GM19324 (cell line): ENCODE results near the gene SMG6.

Experiments
- ATAC-seq: cut with Tn5 transposase; IDR thresholded peaks from one replicate; pipeline ENCODE4 v1.9.1; 2021; ENCODE audit warnings: mild to moderate bottlenecking, moderate library complexity; ENCODE audit not compliant: unreplicated experiment, low FRiP score

SMG6 gene

DNA sequence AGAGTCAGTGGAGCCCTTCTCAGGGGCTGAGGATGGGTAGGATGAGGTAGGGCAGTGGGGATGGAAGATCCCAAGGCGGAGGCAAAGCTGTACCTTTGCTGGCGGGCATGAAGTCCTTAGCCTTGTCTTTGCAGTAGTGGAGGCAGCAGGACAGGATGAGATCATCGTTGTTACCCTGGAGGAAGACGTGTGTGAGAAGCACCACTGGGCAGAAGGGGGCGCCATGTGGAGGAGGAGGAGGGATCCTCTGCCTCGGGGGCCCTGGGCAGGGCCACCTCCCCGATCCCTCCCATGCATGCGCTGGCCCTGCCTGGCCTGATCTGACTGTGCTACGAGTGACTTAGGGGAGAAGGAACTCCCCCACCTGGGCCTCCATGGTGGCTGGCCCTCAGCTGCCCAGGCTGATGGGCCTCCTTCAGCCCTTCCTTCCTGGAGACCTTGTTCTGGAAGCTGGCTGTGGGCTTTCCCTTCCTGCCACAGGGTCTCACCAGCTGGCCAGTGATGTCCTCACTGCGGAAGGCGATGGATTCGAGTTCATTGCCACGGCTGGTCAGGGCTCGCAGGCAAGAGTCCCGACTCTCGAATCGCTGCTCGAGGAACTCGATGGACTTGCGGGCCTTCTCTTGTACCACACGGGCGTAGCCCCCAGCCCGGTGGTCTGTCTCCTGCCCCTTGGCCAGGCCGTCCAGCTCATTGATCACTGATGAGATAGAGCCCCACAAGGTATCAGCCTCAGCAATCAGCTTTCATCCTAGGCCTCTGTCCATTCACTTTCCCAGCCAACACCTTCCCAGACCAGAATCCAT lies 238.4 kb downstream of the SMG6 start:
- ATAC-seq, result no peak

DNA sequence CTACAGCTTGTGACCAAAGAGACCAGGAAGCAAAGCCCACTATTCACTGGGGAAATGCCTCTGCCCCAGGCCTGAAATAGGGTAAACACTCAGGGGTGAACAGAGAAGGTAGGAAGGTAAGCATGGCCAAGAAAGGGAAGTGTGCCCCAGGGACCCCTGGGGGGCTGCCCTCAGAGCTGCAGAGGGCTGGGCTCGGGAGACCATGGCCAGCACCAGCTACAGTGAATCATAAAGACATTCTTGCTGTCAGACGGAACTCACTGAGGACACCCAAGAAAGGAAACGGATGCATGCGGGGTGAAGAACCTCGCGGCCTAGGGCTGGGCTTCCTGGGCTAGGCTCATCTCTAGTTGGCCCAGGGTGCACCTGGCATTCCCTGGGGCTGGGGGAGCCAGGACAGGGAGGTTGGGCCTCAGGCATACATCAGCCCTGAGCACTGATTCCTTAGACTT lies 239.0 kb downstream of the SMG6 start:
- ATAC-seq, result no peak

DNA sequence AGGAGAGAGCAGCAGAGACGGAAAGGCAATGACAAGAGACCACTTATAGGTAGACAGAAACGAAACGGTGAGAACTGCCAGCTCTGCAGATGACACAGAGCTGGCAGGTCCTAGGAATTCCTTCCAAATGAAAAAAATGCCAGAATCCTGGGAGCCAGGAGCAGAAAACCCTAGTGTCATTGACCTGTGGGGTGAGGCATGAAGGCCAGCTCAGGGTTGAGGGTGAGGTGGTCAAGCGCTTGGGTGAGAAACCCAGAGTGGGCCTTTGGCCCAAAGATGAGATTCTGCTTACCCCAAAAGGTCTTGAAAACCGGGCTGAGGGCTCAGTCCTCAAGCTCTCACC lies 239.5 kb downstream of the SMG6 start:
- ATAC-seq, result no peak

DNA sequence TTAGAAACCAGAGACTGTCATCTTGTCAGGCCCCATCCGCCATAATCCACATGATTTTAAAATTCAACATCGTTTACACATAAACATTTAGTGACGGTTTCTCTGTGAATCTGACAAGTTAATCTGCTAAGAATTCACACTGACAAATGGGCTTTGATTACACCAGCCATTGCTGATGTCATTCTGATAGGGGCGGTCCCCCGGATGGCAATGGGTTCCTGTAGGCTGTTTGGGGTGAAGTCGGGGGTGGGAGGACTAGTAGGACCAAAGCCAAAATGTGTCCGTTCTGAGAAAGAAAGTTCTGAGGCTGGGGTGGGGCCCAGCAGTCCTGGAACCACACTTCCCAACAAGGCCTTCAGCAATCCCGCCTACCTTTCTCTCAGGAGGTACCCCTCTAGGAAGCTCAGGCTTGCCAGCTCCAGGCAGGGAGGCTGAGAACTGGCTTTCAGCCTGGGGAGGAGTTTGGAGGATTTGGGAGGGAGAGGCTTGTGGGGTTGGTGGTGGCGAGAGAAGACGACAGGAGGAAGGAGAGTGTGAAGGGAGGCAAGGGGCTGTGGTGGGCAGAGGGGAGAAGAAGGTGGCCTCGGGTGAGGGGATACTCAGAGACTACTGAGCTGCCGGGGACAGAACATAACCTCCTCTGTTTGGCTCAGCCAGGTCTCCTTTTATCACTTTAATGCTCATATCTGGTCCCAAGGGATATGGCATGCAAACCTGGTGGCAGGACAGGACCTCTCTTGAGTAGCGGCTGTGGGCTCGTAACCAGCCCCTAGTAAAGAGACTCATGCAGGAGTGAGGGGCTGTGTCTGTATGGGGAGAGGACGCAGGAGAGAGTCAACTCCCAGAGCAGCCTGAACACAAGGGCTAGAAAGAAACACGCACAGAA lies 240.1 kb downstream of the SMG6 start:
- no peak for ATAC-seq

DNA sequence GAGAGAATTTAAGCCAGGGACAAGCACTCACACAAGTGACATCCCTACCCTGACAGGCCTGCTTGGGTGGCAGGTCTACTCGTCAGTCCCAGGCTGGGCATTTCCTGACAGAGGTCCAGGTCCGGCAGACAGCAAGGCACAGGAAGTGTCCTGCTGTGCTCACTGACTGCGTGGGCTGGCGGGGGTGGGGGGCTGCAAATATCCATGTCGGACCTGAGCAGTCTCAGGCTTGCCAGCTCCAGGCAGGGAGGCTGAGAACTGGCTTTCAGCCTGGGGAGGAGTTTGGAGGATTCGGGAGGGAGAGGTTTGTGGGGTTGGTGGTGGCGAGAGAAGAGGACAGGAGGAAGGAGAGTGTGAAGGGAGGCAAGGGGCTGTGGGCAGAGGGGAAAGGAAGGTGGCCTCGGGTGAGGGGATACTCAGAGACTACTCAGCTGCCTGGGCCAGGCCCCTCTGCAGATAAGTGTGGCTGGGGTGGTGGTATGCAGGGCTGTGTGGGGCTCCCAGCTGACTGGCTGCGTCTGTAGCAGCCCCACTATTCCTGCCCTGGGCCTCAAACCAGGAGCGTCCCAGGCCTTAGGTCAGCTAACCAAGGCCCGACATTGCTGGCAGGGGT lies 240.9 kb downstream of the SMG6 start:
- no peak for ATAC-seq

DNA sequence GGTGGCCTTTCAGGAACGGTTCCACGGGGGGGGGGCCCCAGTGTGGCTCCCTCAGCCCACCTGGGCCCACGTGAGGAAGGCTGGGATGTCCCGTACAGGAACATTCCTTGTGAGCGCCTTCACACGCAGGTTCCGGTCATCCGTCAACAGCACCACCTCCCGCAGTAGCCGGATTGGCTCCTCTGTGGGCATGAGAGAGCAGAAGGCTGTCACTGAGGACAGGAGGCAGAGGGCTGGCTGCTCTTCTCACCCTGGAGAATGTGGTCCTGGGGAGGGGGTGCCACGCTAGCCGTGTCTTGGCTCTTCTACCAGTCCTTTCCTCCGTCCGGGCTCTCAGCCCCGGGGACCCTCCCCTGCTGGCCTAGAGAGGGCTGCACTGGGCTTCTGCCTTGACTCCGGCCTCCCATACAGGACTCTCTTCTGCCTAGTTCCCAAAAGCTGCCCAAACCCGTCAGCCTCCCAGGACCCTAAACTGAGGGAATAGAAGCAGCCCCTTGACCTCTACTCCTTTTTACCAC lies 242.1 kb downstream of the SMG6 start:
- ATAC-seq, result no peak

DNA sequence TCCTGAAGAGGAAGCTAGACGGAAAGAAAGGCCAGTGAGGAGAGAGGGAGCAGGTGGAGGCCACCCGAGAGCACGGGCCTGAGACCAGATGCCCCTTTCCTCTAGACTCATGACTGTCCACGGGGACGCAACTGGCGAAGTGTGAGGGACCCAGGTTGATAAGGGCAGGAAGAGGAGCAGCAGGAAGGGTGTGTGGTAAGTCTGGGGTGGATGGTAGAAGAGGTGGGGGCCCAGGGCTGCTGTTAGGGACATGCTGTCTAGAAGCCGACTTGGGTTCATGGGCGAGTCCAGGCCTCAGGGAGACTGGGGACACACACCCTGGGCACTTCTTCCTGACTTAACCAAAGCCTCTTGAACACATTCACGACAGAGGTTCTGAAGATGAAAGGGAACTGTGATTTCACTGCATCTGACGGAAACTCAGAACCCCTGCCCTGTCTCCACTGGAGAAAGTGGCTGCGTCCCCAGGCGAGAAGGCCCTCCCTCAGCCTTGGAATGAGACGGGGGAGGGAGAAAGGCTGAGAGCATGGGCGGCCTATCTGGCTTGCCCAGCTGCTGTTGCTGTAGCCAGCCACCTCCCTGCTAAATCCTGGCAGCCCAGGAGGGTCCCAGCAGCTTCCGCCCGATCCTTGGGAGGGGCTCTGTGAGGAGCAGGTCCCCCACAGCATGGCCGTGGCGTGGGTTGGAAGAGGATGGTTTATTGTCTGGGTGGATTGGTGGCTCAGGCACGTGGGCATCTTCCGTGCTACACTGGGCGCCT lies 242.7 kb downstream of the SMG6 start:
- no peak for ATAC-seq

DNA sequence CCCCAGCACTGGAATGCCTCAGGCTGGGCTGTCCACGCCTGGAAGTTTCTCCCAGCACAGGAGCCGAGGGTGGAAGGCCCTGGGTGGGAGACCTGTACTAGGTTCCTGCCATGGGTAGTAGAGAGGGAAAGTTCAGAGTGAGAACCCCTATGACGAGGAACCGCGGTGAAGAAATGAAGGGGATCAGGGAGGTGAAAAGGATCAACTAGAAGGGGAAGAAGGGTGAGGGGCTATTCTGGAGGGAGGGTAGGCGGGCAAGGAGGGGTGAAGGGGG lies 243.3 kb downstream of the SMG6 start:
- ATAC-seq, result no peak

DNA sequence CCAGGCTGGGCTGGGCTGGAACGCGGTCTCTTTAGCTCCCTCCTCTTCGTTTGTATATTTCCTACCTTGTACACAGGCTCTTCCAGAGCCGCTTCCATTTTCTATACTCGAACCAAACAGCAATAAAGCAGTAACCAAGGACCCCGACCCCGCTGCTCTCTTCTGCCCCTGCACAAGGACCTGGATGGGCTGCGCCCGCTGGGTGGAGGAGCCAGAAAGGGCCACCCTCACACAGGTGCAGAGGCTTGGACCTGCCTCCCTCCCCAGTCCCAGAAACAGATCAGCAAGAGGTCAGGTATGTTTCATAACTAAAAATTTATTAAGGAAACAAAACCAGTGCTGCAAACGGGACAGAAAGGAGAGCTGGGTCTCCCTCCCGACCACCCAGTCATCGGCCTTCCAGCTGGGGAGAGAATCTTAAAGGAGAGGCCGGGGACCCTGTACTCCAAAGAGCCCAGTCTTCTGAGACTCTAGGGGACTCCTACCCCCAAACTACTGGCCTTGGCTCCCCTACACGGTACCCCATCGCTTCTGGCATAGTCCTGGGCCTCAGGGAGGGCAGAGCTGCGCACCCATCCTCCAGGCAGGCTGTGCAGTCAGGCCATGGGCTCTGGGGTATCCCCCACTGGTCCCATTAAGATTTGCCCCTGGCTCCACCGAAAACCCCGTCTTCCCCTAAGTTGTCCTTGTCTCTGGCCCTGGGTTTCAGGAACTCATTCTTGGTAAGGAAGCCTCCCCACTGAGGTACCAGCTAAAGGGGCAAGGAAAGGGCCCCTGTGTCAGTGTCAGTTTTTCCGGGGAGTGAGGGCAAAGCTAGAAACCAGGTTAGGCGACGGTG lies 243.8 kb downstream of the SMG6 start:
- ATAC-seq, result no peak

DNA sequence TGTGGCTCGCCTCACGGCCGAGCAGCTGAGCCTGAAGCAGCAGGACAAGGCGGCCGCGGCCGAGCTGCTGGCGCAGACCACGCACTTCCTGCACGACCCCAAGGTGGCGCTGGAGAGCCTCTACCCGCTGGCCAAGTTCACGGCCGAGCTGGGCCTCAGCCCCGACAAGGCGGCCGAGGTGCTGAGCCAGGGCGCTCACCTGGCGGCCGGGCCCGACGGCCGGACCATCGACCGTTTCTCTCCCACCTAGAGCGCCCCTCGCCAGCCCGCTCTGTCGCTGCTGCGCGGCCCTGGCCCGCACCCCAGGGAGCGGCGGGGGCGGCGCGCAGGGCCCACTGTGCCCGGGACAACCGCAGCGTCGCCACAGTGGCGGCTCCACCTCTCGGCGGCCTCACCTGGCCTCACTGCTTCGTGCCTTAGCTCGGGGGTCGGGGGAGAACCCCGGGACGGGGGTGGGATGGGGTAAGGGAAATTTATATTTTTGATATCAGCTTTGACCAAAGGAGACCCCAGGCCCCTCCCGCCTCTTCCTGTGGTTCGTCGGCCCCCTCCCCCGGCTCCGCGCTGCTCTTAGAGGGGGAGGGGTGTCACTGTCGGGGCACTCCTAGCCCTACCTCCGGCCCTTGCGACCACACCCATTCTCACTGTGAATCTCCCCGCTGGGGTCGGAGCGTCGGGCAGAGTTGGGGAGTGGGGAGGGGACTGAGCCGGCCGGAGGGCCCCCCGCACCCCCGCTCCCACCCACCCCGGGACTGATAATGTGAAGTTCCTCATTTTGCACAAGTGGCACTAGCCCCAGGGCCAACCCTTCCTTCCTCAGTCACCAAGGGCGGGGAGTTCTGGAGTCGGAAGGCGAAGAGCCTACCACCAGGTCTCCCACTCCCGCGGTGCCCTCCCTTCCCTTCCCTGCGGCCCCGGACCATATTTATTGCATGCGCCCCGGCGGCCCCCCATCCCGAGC lies 244.7 kb downstream of the SMG6 start:
- no peak for ATAC-seq

DNA sequence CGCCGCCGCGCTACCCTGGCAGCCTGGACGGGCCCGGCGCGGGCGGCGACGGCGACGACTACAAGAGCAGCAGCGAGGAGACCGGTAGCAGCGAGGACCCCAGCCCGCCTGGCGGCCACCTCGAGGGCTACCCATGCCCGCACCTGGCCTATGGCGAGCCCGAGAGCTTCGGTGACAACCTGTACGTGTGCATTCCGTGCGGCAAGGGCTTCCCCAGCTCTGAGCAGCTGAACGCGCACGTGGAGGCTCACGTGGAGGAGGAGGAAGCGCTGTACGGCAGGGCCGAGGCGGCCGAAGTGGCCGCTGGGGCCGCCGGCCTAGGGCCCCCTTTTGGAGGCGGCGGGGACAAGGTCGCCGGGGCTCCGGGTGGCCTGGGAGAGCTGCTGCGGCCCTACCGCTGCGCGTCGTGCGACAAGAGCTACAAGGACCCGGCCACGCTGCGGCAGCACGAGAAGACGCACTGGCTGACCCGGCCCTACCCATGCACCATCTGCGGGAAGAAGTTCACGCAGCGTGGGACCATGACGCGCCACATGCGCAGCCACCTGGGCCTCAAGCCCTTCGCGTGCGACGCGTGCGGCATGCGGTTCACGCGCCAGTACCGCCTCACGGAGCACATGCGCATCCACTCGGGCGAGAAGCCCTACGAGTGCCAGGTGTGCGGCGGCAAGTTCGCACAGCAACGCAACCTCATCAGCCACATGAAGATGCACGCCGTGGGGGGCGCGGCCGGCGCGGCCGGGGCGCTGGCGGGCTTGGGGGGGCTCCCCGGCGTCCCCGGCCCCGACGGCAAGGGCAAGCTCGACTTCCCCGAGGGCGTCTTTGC lies 245.6 kb downstream of the SMG6 start:
- no peak for ATAC-seq

DNA sequence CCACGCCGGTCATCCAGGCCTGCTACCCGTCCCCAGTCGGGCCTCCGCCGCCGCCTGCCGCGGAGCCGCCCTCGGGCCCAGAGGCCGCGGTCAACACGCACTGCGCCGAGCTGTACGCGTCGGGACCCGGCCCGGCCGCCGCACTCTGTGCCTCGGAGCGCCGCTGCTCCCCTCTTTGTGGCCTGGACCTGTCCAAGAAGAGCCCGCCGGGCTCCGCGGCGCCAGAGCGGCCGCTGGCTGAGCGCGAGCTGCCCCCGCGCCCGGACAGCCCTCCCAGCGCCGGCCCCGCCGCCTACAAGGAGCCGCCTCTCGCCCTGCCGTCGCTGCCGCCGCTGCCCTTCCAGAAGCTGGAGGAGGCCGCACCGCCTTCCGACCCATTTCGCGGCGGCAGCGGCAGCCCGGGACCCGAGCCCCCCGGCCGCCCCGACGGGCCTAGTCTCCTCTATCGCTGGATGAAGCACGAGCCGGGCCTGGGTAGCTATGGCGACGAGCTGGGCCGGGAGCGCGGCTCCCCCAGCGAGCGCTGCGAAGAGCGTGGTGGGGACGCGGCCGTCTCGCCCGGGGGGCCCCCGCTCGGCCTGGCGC lies 246.3 kb downstream of the SMG6 start:
- ATAC-seq, result no peak

DNA sequence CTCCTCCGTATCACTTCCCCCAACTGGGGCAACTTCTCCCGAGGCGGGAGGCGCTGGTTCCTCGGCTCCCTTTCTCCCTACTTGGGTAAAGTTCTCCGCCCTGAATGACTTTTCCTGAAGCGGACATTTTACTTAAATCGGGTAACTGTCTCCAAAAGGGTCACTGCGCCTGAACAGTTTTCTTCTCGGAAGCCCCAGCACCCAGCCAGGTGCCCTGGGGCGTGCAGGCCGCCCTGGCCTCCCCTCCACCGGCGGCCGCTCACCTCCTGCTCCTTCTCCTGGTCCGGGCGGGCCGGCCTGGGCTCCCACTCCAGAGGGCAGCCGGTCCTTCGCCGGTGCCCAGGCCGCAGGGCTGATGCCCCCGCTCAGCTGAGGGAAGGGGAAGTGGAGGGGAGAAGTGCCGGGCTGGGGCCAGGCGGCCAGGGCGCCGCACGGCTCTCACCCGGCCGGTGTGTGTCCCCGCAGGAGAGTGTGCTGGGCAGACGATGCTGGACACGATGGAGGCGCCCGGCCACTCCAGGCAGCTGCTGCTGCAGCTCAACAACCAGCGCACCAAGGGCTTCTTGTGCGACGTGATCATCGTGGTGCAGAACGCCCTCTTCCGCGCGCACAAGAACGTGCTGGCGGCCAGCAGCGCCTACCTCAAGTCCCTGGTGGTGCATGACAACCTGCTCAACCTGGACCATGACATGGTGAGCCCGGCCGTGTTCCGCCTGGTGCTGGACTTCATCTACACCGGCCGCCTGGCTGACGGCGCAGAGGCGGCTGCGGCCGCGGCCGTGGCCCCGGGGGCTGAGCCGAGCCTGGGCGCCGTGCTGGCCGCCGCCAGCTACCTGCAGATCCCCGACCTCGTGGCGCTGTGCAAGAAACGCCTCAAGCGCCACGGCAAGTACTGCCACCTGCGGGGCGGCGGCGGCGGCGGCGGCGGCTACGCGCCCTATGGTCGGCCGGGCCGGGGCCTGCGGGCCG lies 247.1 kb downstream of the SMG6 start:
- ATAC-seq, result no peak

DNA sequence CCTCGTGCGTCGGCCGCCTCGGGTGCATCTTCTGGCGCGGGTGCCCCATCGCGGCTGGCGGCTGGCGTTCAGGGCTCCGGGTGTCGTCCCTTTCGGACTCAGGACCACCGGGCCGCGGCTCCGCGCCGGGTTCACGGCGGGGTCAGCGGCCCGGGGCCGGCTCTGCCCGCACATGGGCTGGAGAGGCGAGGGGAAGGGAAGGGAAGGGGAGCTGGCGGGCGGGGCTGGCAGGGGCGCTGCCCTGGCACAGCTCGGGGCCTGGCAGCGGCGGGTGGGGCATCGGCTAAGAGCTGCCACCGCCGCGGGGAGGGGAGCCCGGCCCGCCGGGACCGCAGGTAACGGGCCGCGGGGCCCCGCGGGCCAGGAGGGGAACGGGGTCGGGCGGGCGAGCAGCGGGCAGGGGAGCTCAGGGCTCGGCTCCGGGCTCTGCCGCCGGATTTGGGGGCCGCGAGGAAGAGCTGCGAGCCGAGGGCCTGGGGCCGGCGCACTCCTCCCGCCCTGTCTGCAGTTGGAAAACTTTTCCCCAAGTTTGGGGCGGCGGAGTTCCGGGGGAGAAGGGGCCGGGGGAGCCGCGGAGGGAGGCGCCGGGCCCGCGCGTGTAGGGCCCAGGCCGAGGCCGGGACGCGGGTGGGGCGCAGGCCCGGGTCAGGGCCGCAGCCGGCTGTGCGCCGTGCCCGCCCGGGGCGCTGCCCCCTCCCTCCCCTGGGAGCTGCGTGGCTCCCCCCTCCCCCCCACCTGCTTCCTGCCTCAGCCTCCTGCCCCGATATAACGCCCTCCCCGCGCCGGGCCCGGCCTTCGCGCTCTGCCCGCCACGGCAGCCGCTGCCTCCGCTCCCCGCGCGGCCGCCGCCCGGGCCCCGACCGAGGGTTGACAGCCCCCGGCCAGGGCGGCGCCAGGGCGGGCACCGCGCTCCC lies 248.0 kb downstream of the SMG6 start:
- ATAC-seq, result no peak
